Thyroid gland (tissue), 4 donors: Measurements from ENCODE around the gene AGAP2. TPM values are rescaled to one million over a fixed set of nuclear protein-coding genes. Genes with fewer than 3 reads are reported as not detected.

Experiments used
- DNase-seq, 2 donors: peaks; one replicate each; pipeline ENCODE4 v3.0.0-alpha.2; 2019
- H3K27ac ChIP-seq, 3 donors: fragments of 200-600 bp; sonication (generic); 1 replicate in 2 of 3; 2 replicates in 1 of 3; pipeline ENCODE4 v1.5.1; 2016 to 2019; ENCODE audit warnings: mild to moderate bottlenecking in 1 of 3, moderate library complexity in 1 of 3
- H3K27me3 ChIP-seq: fragments of 200-600 bp; sonication (generic); one replicate; pipeline ENCODE4 v1.5.1; 2019
- H3K36me3 ChIP-seq, 2 donors: fragments of 200-600 bp; sonication (generic); one replicate each; pipeline ENCODE4 v1.5.1; 2016 to 2019
- H3K4me1 ChIP-seq, 2 donors: fragments of 200-600 bp; sonication (generic); one replicate each; pipeline ENCODE4 v1.5.1; 2017 to 2019
- H3K4me3 ChIP-seq, 3 donors: fragments of 200-600 bp; sonication (generic); replicated peaks in 1 of 3; 1 replicate in 2 of 3; 2 replicates in 1 of 3; pipeline ENCODE4 v1.5.1; 2016; ENCODE audit warnings: mild to moderate bottlenecking in 1 of 3
- H3K9me3 ChIP-seq: fragments of 200-600 bp; sonication (generic); one replicate; pipeline ENCODE4 v1.5.1; 2017
- CTCF ChIP-seq, 6 experiments: fragments of 200-600 bp in 3 of 6; fragments of 450-650 bp in 3 of 6; sonication (generic) in 3 of 6; IDR thresholded peaks; one replicate each; pipeline ENCODE4 v1.5.1; 2016 to 2019; ENCODE audit warnings: antibody characterized with exemption in 6 of 6, mild to moderate bottlenecking in 2 of 6, inconsistent platforms in 1 of 6, moderate library complexity in 1 of 6
- POLR2A ChIP-seq, 2 donors: fragments of 450-650 bp; IDR thresholded peaks; one replicate each; pipeline ENCODE4 v1.6.1; 2017; ENCODE audit warnings: antibody characterized with exemption in 2 of 2, mild to moderate bottlenecking in 2 of 2, moderate library complexity in 1 of 2
- WGBS, 2 donors: methylation state at CpG; one replicate each; pipeline ENCODE4 v1.1.5; 2017; 5-methylcytosine and 5-hydroxymethylcytosine counted together
- intact Hi-C: fragments of 100-400 bp; cut with DNase I; formaldehyde crosslinking; loops from one replicate; pipeline ENCODE4 v1.15.1; 2023
- total RNA-seq, 4 donors: library from RNA; depleted of rRNA; stranded (reverse); fragments of >200 nt; gene quantifications; one replicate each; pipeline ENCODE4 v1.2.3, GENCODE V29; 2016

AGAP2 gene
- total RNA-seq, 4 donors from 2014 or later, result 0.45 to 1.3 (median 0.80) TPM

- WGBS, 2 donors, result 89 to 92% methylated on average over 3 of the region's 3 CpGs
- no peak for DNase-seq
Measured at GRCh38 chr12:57746025-57746424, 7.5 kb upstream of the AGAP2 start.

GRCh38 chr12:57745485-57745881 is 6.9 kb upstream of the AGAP2 start:
- Histone ChIP-seq H3K4me1 (peaks cover 0 to 10% of the 10 kb centered on the region in 2 donors), H3K36me3 (peaks cover 25 to 27% of the 10 kb centered on the region in 2 donors), H3K4me3 (peak overlapping the region; percentile 54 to 88 (median 76)), H3K27ac (peak overlapping the region; percentile 94 to 96 (median 95)), H3K27me3 (no peaks in the 10 kb centered on the region), H3K9me3 (no peaks in the 10 kb centered on the region)
- 39% methylated on average over 8 of the region's 8 CpGs for WGBS, 2 donors
- TF ChIP-seq CTCF (IDR thresholded peaks at IDR 0.05), result no peak
- TF ChIP-seq POLR2A (IDR thresholded peaks at IDR 0.05), result no peak
- intact Hi-C loops, result no loop called here
- DNase-seq, result no peak

More at GRCh38 chr12:57746025-57746424, 7.5 kb upstream of the AGAP2 start:
- TF ChIP-seq POLR2A (IDR thresholded peaks at IDR 0.05), result no peak
- TF ChIP-seq CTCF (IDR thresholded peaks at IDR 0.05), result no peak
- H3K4me3 ChIP-seq, result peak overlapping the region in 1 of 3 donors; percentile 88
- no peaks in the 10 kb centered on the region for H3K9me3 ChIP-seq
- no peaks in the 10 kb centered on the region for H3K27me3 ChIP-seq
- peaks cover 3 to 13% of the 10 kb centered on the region in 2 donors for H3K4me1 ChIP-seq
- no peak overlapping the region for H3K27ac ChIP-seq
- intact Hi-C loops, result no loop called here
- H3K36me3 ChIP-seq, result peaks cover 25 to 28% of the 10 kb centered on the region in 2 donors

GRCh38 chr12:57744777-57745484 is 6.4 kb upstream of the AGAP2 start, which contains the start of gene TSPAN31:
TSS of gene TSPAN31 (plus strand) at chr12:57745039. CDS start at chr12:57745155, 116 bp downstream.
- no peaks in the 10 kb centered on the region for H3K27me3 ChIP-seq
- 0 to 1% methylated on average over 28 to 29 of the region's 29 CpGs for WGBS, 2 donors
- peak within 1 kb of the TSS; percentile 54 to 88 (median 76) for H3K4me3 ChIP-seq
- peaks cover 25 to 26% of the 10 kb centered on the region in 2 donors for H3K36me3 ChIP-seq
- DNase-seq, result peak; percentile 99
- TF ChIP-seq CTCF (IDR thresholded peaks at IDR 0.05) (peak in 1 of 6 experiments; percentile 5), POLR2A (IDR thresholded peaks at IDR 0.05) (peak in 1 of 2 donors; percentile 73)
- intact Hi-C loops, result no loop called here
- peaks cover 0 to 10% of the 10 kb centered on the region in 2 donors for H3K4me1 ChIP-seq
- H3K9me3 ChIP-seq, result no peaks in the 10 kb centered on the region
- H3K27ac ChIP-seq, result peak within 1 kb of the TSS; percentile 94 to 96 (median 95)

- peak; percentile 61 to 65 for DNase-seq
- peaks cover 3% of the 10 kb centered on the region for H3K27me3 ChIP-seq
- peaks cover 25 to 26% of the 10 kb centered on the region in 2 donors for H3K36me3 ChIP-seq
- H3K4me3 ChIP-seq, result peak overlapping the region in 2 of 3 donors; percentile 34 to 88
- no peak for TF ChIP-seq CTCF (IDR thresholded peaks at IDR 0.05)
- TF ChIP-seq POLR2A (IDR thresholded peaks at IDR 0.05), result no peak
- intact Hi-C loops, result no loop called here
- H3K9me3 ChIP-seq, result no peaks in the 10 kb centered on the region
- peaks cover 0 to 10% of the 10 kb centered on the region in 2 donors for H3K4me1 ChIP-seq
- peak overlapping the region; percentile 94 to 96 (median 95) for H3K27ac ChIP-seq
- WGBS, 2 donors, result 8 to 38% methylated on average over 5 to 21 of the region's 21 CpGs
Measured at GRCh38 chr12:57744194-57744776, 5.7 kb upstream of the AGAP2 start.

GRCh38 chr12:57743769-57744168 is 5.2 kb upstream of the AGAP2 start:
- Histone ChIP-seq H3K27ac (no peak overlapping the region), H3K36me3 (peaks cover 20 to 21% of the 10 kb centered on the region in 2 donors), H3K27me3 (peaks cover 8% of the 10 kb centered on the region), H3K4me3 (no peak overlapping the region), H3K9me3 (no peaks in the 10 kb centered on the region), H3K4me1 (peaks cover 0 to 11% of the 10 kb centered on the region in 2 donors)
- TF ChIP-seq CTCF (IDR thresholded peaks at IDR 0.05), result no peak
- no peak for TF ChIP-seq POLR2A (IDR thresholded peaks at IDR 0.05)
- 82 to 93% methylated on average over 2 of the region's 2 CpGs for WGBS, 2 donors
- intact Hi-C loops, result no loop called here
- no peak for DNase-seq
